K562 (cell line): Measurements from ENCODE around the gene TNFRSF18. TPM values are rescaled to one million over a fixed set of nuclear protein-coding genes. Genes with fewer than 3 reads are reported as not detected.

Source experiments
- ATAC-seq: fragments of 200-7000 bp; cut with Tn5 transposase; 3 replicates; pipeline ENCODE4 v1.9.1; 2020; ENCODE audit warnings: moderate library complexity
- BruUV-seq: library from RNA; stranded (reverse); fragments of 400-500 nt; replicated peaks from 2 replicates; lab custom pipeline; 2021; lab: Mats Ljungman, UMichigan
- CTCF ChIA-PET: fragments of 300-600 bp; formaldehyde crosslinking; extraction: SDS; loops from one replicate; lab custom pipeline; 2021; ENCODE audit warnings: low intra/inter-chr PET ratio; lab: Yijun Ruan, JAX
- POLR2A ChIA-PET: fragments of 300-600, 350-650 bp; sonication (Branson Sonifier 250); formaldehyde crosslinking; extraction: SDS; loops from one replicate; lab custom pipeline; 2021; ENCODE audit warnings: antibody characterized with exemption, inconsistent platforms; lab: Yijun Ruan, JAX
- DNase-seq, 4 experiments: peaks; one replicate each; pipeline versions ENCODE4 v3.0.0 to v3.0.0-alpha.2; 2011 to 2018; ENCODE audit warnings: low spot score in 3 of 4, mixed read lengths in 3 of 4; ENCODE audit errors: extremely low read depth in 1 of 4
- FAIRE-seq: peaks from 2 replicates; lab custom pipeline; 2011; peaks lifted over from hg19 to GRCh38; lab: Jason Lieb, UNC
- H2AFZ ChIP-seq: 2 replicates; pipeline ENCODE4 v1.6.0; 2011; ENCODE audit warnings: low read depth, low read length, control low read depth, inconsistent platforms
- H3K27ac ChIP-seq: fragments of 200-600 bp; 3 replicates; pipeline ENCODE4 v1.8.0; 2011; ENCODE audit warnings: low read depth, mild to moderate bottlenecking, control low read depth, inconsistent platforms, low read length, moderate library complexity, mixed read lengths; ENCODE audit errors: extremely low read depth
- H3K27me3 ChIP-seq, 2 experiments: fragments of 300-600 bp in 1 of 2; 2 replicates in 1 of 2; 3 replicates in 1 of 2; pipeline versions ENCODE4 v1.6.0 to v1.8.0; 2011; ENCODE audit warnings: inconsistent platforms in 2 of 2, low read length in 2 of 2, mild to moderate bottlenecking in 1 of 2, mixed read lengths in 1 of 2, moderate library complexity in 1 of 2; ENCODE audit not compliant: control insufficient read depth in 2 of 2, insufficient read depth in 2 of 2
- H3K36me3 ChIP-seq: fragments of 300-600 bp; 3 replicates; pipeline ENCODE4 v1.8.0; 2011; ENCODE audit warnings: mild to moderate bottlenecking, low read length, inconsistent platforms; ENCODE audit not compliant: control insufficient read depth, insufficient read depth
- H3K4me1 ChIP-seq, 2 experiments: fragments of 200-600 bp in 1 of 2; replicated peaks in 1 of 2; 2 replicates in 1 of 2; 3 replicates in 1 of 2; pipeline versions ENCODE4 v1.5.1 to v1.8.0; 2011; ENCODE audit warnings: inconsistent platforms in 2 of 2, low read length in 2 of 2, mild to moderate bottlenecking in 1 of 2, mixed read lengths in 1 of 2, moderate library complexity in 1 of 2; ENCODE audit not compliant: control insufficient read depth in 2 of 2, insufficient read depth in 2 of 2
- H3K4me2 ChIP-seq: 2 replicates; pipeline ENCODE4 v1.6.1; 2011; ENCODE audit warnings: low read length, control low read depth, inconsistent platforms, mixed read lengths; ENCODE audit not compliant: insufficient read depth
- H3K4me3 ChIP-seq: fragments of 200-600 bp; sonication (generic), shearing (Covaris generic); 2 replicates; pipeline ENCODE4 v1.5.1; 2016; ENCODE audit warnings: control low read depth, inconsistent platforms
- H3K79me2 ChIP-seq: fragments of 200-600 bp; 3 replicates; pipeline ENCODE4 v1.8.0; 2011; ENCODE audit warnings: low read length, inconsistent platforms; ENCODE audit not compliant: control insufficient read depth, insufficient read depth
- H3K9ac ChIP-seq, 2 experiments: 2 replicates each; pipeline versions ENCODE4 v1.6.0 to v1.6.1; 2011; ENCODE audit warnings: low read depth in 2 of 2, low read length in 2 of 2, control low read depth in 1 of 2, inconsistent platforms in 1 of 2, mild to moderate bottlenecking in 1 of 2, mixed read lengths in 1 of 2; ENCODE audit not compliant: insufficient read depth in 1 of 2
- H3K9me1 ChIP-seq: one replicate; pipeline ENCODE4 v1.6.0; 2011; ENCODE audit warnings: inconsistent platforms, mild to moderate bottlenecking, low read length, moderate library complexity; ENCODE audit not compliant: control insufficient read depth, insufficient read depth
- H3K9me3 ChIP-seq: replicated peaks from 2 replicates; pipeline ENCODE4 v1.5.1; 2011; ENCODE audit warnings: low read depth, low read length, inconsistent platforms; ENCODE audit not compliant: control insufficient read depth, insufficient read depth
- H4K20me1 ChIP-seq: replicated peaks from 2 replicates; pipeline ENCODE4 v1.6.1; 2011; ENCODE audit warnings: low read length, inconsistent platforms, mixed read lengths; ENCODE audit not compliant: control insufficient read depth, insufficient read depth
- NFIC ChIP-seq: fragments of 450-650 bp; IDR thresholded peaks from 2 replicates; pipeline ENCODE4 v1.6.1; 2017; ENCODE audit warnings: mild to moderate bottlenecking, inconsistent platforms
- ZBED1 ChIP-seq: IDR thresholded peaks from 2 replicates; pipeline ENCODE4 v1.6.1; 2014
- ZC3H8 ChIP-seq: fragments of 450-650 bp; IDR thresholded peaks from 2 replicates; pipeline ENCODE4 v1.6.1; 2017
- ZNF174 ChIP-seq: fragments of 250-450 bp; sonication (Bioruptor Pico); IDR thresholded peaks from 2 replicates; pipeline ENCODE4 v1.4.0; 2020; ENCODE audit warnings: mild to moderate bottlenecking
- ZNF740 ChIP-seq, 3 experiments: fragments of 200-800 bp in 1 of 3; sonication (Bioruptor generic) in 1 of 3; sonication (generic) in 1 of 3; formaldehyde crosslinking in 1 of 3; IDR thresholded peaks; 2 replicates each; pipeline versions ENCODE4 v1.6.1 to v1.8.0; 2016 to 2022; ENCODE audit warnings: mild to moderate bottlenecking in 2 of 3, missing compliant biosample characterization in 2 of 3, missing genetic modification characterization in 2 of 3, missing genetic modification reagents in 1 of 3
- WGBS: fragments of 100-300 bp; shearing (Covaris generic); methylation state at CpG from one replicate; pipeline ENCODE4 v1.1.6; 2016; ENCODE audit warnings: low coverage, mixed read lengths; ENCODE audit not compliant: insufficient coverage; ENCODE audit errors: missing lambda C conversion rate; 5-methylcytosine and 5-hydroxymethylcytosine counted together
- in situ Hi-C: fragments of 300-500 bp; cut with MboI; formaldehyde crosslinking; loops from 4 replicates; pipeline ENCODE4 v1.15.0; 2018; ENCODE audit warnings: inconsistent platforms, mixed read lengths
- intact Hi-C: fragments of 100-400 bp; cut with micrococcal nuclease; formaldehyde crosslinking; loops from 2 replicates; pipeline ENCODE4 v1.14.2; 2022
- polyA plus RNA-seq, 8 experiments: library from polyadenylated mRNA; depleted of rRNA in 4 of 8; stranded (reverse) in 5 of 8; unstranded in 3 of 8; fragments of >200 nt; fragmentation: Nextera tagmentation in 2 of 8; fragmentation: Illumina TruSeq in 1 of 8; extraction: Ambion mirVana in 2 of 8; extraction: Trizol in 1 of 8; gene quantifications; 2 replicates each; pipeline versions ENCODE4 v1.2.1 to v1.2.3, GENCODE V29; 2011 to 2014; ENCODE audit warnings: inconsistent platforms in 1 of 8, missing spikeins in 1 of 8
- total RNA-seq, 7 experiments: library from RNA; depleted of rRNA in 6 of 7; stranded (reverse); fragments of >200 nt in 6 of 7; fragmentation: Illumina TruSeq in 2 of 7; extraction: Trizol in 2 of 7; gene quantifications; 2 replicates each; pipeline versions ENCODE4 v1.2.1 to v1.2.3, GENCODE V29; 2011 to 2021; ENCODE audit warnings: low replicate concordance in 1 of 7
- TF ChIP-seq, protein P1 (sequence below): fragments of 250-450 bp; sonication (Bioruptor Pico); IDR thresholded peaks from 2 replicates; pipeline ENCODE4 v1.5.0; 2020; ENCODE audit warnings: mild to moderate bottlenecking

The TNFRSF18 gene
- total and polyA plus RNA-seq, 9 of the 15 experiments (the other 6 are each of a cell fraction or from before 2014, with no cell fraction given), result 0.24 to 0.27 TPM; not detected in 7

GRCh38 chr1:1160281-1160930 lies 46.0 kb downstream of the TNFRSF18 start:
- Histone ChIP-seq H3K4me1 (peaks cover 25 to 84% of the 10 kb centered on the region in 2 experiments), H3K27ac (no peak overlapping the region), H3K9ac (no peak overlapping the region), H2AFZ (no peak overlapping the region), H3K4me3 (no peak overlapping the region), H3K79me2 (no peaks in the 10 kb centered on the region), H3K9me1 (no peaks in the 10 kb centered on the region), H4K20me1 (no peaks in the 10 kb centered on the region; the same call in 1 of the 2 replicates), H3K36me3 (no peaks in the 10 kb centered on the region), H3K4me2 (no peak overlapping the region), H3K9me3 (no peaks in the 10 kb centered on the region), H3K27me3 (peaks cover 30 to 40% of the 10 kb centered on the region in 2 experiments; a peak in 4 of 5 replicates)
- in situ Hi-C loops, result no loop called here
- CTCF ChIA-PET, result no interaction called here
- ATAC-seq, result no peak
- no TSS peak for BruUV-seq
- intact Hi-C loops, result no loop called here
- no peak for DNase-seq
- WGBS, result 50% methylated on average over 23 of the region's 23 CpGs
- POLR2A ChIA-PET, result interaction anchor here (1.0 to 1.1 kb wide), 2 partner anchors 18 to 40 kb away, joined by 3 read pairs; no protein-coding TSS in a partner anchor
- TF ChIP-seq, protein P1, sequence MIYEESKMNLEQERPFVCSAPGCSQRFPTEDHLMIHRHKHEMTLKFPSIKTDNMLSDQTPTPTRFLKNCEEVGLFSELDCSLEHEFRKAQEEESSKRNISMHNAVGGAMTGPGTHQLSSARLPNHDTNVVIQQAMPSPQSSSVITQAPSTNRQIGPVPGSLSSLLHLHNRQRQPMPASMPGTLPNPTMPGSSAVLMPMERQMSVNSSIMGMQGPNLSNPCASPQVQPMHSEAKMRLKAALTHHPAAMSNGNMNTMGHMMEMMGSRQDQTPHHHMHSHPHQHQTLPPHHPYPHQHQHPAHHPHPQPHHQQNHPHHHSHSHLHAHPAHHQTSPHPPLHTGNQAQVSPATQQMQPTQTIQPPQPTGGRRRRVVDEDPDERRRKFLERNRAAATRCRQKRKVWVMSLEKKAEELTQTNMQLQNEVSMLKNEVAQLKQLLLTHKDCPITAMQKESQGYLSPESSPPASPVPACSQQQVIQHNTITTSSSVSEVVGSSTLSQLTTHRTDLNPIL (CRISPR knock-in tag), result no peak
- TF ChIP-seq NFIC, result peak; percentile 49
- TF ChIP-seq ZBED1, result no peak
- TF ChIP-seq ZC3H8, result no peak
- no peak for TF ChIP-seq ZNF174 (CRISPR knock-in tag)
- peak; percentile 13; the same call in 1 of the 2 replicates for TF ChIP-seq ZNF740 (CRISPR knock-in tag; IDR thresholded peaks at IDR 0.05)
- TF ChIP-seq ZNF740 (tag; IDR thresholded peaks at IDR 0.05), result no peak
- no peak for FAIRE-seq
